GM23338 (cell line): Measurements from ENCODE around the gene AACS.

Source experiments
- CREB1 ChIP-seq: fragments of 250-450 bp; sonication (Bioruptor Pico); IDR thresholded peaks from 2 replicates; pipeline ENCODE4 v1.5.0; 2020; ENCODE audit warnings: low read depth, mild to moderate bottlenecking, moderate library complexity
- CTCF ChIP-seq, 2 experiments: fragments of 200-600 bp in 1 of 2; sonication (generic) in 1 of 2; conservative IDR thresholded peaks; 2 replicates each; pipeline versions ENCODE4 v1.5.1 to v1.6.1; 2016 to 2017; ENCODE audit warnings: antibody characterized with exemption in 2 of 2, low read depth in 2 of 2, mild to moderate bottlenecking in 2 of 2, moderate library complexity in 1 of 2
- EZH2 ChIP-seq: fragments of 200-600 bp; sonication (generic); IDR thresholded peaks from one replicate; pipeline ENCODE4 v1.8.0; 2017; ENCODE audit warnings: antibody characterized with exemption, mild to moderate bottlenecking, low read depth; ENCODE audit not compliant: unreplicated experiment
- EZH2phosphoT487 ChIP-seq: fragments of 200-600 bp; sonication (generic); IDR thresholded peaks from one replicate; pipeline ENCODE4 v1.8.1; 2018; ENCODE audit warnings: antibody characterized with exemption; ENCODE audit not compliant: unreplicated experiment
- JUNB ChIP-seq: IDR thresholded peaks from one replicate; pipeline ENCODE4 v1.6.1; 2016; ENCODE audit warnings: antibody characterized with exemption; ENCODE audit not compliant: unreplicated experiment
- NANOG ChIP-seq: IDR thresholded peaks from 2 replicates; pipeline ENCODE4 v1.6.1; 2016; ENCODE audit warnings: antibody characterized with exemption, borderline replicate concordance
- POLR2AphosphoS5 ChIP-seq: IDR thresholded peaks from 2 replicates; pipeline ENCODE4 v1.6.1; 2016; ENCODE audit warnings: antibody characterized with exemption, low read depth
- REST ChIP-seq: IDR thresholded peaks from one replicate; pipeline ENCODE4 v1.6.1; 2018; ENCODE audit warnings: antibody characterized with exemption; ENCODE audit not compliant: unreplicated experiment
- ZNF114 ChIP-seq: fragments of 250-450 bp; sonication (Bioruptor Pico); IDR thresholded peaks from 2 replicates; pipeline ENCODE4 v1.5.0; 2020; ENCODE audit warnings: mild to moderate bottlenecking, moderate library complexity
- ZNF331 ChIP-seq: fragments of 250-450 bp; sonication (Bioruptor Pico); IDR thresholded peaks from 2 replicates; pipeline ENCODE4 v1.5.0; 2020; ENCODE audit warnings: low read depth, mild to moderate bottlenecking, moderate library complexity
- ZNF462 ChIP-seq: fragments of 250-450 bp; sonication (Bioruptor Pico); IDR thresholded peaks from 2 replicates; pipeline ENCODE4 v1.5.0; 2020; ENCODE audit warnings: mild to moderate bottlenecking, moderate library complexity
- TF ChIP-seq, protein P1 (sequence below): IDR thresholded peaks from 2 replicates; pipeline ENCODE4 v1.6.1; 2016; ENCODE audit warnings: antibody characterized with exemption

GRCh38 chr12:125081427-125081826 is 16.2 kb downstream of the AACS start:
- TF ChIP-seq CTCF (conservative IDR thresholded peaks at IDR 0.05; ENCODE audit: low read depth in 2 of 2) (no peak), EZH2 (no peak), NANOG (no peak), POLR2AphosphoS5 (no peak), JUNB (no peak), ZNF331 (CRISPR knock-in tag) (no peak), EZH2phosphoT487 (no peak), REST (no peak), CREB1 (CRISPR knock-in tag) (no peak), ZNF462 (CRISPR knock-in tag) (no peak), ZNF114 (CRISPR knock-in tag) (no peak)
- TF ChIP-seq, protein P1, sequence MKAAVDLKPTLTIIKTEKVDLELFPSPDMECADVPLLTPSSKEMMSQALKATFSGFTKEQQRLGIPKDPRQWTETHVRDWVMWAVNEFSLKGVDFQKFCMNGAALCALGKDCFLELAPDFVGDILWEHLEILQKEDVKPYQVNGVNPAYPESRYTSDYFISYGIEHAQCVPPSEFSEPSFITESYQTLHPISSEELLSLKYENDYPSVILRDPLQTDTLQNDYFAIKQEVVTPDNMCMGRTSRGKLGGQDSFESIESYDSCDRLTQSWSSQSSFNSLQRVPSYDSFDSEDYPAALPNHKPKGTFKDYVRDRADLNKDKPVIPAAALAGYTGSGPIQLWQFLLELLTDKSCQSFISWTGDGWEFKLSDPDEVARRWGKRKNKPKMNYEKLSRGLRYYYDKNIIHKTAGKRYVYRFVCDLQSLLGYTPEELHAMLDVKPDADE: no peak
